Skin epidermis (tissue), 12 donors: ENCODE results near the gene ALKAL2.

Experiments
- H3K27ac ChIP-seq, 21 experiments: fragments of 200-600 bp; sonication (generic) in 11 of 21; one replicate each; pipeline ENCODE4 v1.5.0; 2020; ENCODE audit warnings: mild to moderate bottlenecking in 3 of 21, inconsistent platforms in 2 of 21, moderate library complexity in 2 of 21
- H3K4me3 ChIP-seq, 7 experiments: fragments of 200-600 bp; sonication (generic) in 2 of 7; one replicate each; pipeline ENCODE4 v1.5.0; 2020; ENCODE audit warnings: inconsistent platforms in 2 of 7, mild to moderate bottlenecking in 2 of 7, moderate library complexity in 1 of 7

Gene ALKAL2

DNA sequence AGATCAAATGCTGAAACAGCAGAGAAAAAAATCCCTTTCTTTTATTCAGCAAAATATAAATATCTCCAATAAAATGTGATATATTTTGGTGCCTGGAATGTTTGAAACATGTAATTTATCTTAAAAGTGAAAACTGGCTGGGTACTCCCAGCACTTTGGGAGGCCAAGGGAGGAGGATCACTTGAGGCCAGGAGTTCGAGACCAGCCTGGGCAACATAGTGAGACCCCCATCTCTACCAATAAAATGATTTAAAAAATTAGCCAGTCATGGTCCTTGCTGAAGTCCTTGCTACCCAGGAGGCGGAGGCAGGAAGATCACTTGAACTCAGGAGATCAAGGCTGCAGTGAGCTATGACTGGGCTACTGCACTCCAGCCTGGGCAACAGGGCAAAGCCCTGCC lies 32.7 kb downstream of the ALKAL2 start:
- H3K27ac ChIP-seq, result no peak overlapping the region
- no peak overlapping the region for H3K4me3 ChIP-seq

DNA sequence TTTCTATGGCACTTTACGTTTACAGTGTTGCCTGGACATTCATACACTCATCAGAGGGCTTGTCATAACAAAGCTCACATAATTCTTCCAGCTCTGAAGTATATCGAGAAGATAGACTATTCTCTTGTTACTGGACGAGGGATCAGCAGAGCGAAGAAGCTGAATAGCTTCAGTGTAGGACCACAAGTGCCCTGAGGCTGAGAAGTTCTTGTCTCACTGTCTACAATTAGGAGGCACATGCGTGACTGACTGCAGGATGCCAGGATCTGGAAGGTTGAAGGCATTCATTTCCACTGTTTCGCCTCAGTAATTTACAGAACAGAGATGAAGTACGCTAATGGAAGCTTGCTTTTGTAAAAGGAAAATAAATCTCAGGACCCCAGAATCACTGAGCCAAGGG lies 33.6 kb downstream of the ALKAL2 start:
- no peak overlapping the region for H3K27ac ChIP-seq
- no peak overlapping the region for H3K4me3 ChIP-seq

DNA sequence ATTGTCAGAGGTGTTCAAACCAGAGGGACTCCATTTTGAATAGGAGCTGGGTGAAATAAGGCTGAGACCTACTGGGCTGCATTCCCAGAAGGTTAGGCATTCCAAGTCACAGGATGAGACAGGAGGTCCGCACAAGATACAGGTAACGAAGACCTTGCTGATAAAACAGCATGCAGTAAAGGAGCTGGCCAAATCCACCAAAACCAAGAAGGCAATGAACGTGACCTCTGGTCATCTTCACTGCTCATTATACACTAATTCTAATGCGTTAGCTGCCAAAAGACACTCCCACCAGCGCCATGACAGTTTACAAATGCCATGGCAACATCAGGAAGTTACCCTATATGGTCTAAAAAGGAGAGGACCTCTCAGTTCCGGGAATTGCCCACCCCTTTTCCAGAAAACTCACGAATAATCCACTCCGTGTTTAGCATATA lies 34.7 kb downstream of the ALKAL2 start:
- H3K4me3 ChIP-seq, result no peak overlapping the region
- H3K27ac ChIP-seq, result no peak overlapping the region

DNA sequence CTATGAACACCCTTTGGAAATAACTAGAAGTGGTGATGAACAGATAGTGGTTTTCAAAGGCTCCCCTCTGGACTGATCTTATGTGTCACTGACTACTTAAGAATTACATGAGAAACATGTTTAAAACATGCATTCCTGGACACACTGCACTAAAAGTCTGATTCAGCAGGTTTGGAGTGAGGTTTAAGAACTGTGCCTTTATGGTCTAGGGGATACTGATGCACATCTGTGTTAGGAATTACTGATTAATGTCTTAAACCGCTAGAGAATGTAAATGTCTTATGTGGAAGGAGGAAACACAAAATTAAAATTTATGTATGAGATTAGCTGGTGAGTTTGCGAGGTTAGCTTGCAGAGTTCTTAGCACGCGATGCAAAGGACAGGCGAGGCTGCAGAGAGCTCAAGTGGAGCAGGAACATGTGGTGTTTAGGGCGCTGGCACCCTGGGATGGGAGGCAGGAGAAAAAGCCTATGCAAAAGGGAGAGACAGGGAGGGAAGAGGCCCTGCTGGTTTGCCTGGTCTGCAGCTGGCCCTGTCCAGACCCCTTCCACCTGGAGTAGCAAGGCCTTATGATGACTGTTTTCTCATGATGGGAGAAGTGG lies 35.8 kb downstream of the ALKAL2 start:
- Histone ChIP-seq H3K27ac (no peak overlapping the region), H3K4me3 (no peak overlapping the region)

DNA sequence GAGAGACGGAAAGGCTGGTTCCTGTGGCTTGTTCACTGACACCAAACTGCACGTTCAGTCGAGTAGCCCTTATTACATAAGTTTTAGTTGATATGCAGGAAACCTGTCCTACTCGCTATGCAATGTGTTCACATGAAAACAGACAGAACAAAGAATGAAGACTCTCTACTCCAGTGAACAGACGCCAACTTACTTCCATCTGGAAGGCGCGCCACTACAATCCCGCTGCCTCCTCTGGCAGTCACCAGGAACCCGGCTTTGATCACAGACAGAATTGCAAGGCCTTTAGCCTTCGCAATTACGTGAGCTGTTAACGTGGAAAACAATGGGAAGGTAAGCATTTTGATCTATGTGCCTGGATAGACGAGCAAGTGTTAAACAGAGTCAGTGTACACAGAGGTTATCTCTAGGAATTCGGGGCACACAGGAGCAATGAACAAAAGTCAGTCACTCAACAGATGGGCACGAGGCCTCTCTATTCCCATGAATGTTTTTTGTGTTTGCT lies 38.3 kb downstream of the ALKAL2 start:
- Histone ChIP-seq H3K4me3 (no peak overlapping the region), H3K27ac (peak overlapping the region in 1 of 21 experiments; percentile 23)

DNA sequence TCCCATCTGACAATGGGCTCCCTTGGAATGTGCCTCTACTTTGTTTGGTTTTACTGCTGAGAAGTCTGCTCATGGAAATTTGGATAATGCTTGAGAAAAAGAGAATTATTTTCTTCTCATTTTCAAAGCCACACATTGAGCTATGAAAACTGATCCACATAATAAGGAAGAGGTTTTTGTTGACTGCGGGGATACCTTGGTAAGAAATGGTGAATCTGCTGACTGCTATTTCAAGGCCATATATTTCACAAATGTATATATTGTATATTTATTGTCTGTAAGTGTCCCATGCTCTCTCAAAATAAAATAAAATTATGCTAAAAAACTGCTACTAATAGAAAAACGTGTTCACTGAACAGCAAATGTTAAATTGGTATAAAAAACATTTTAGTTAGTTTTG lies 39.2 kb downstream of the ALKAL2 start:
- Histone ChIP-seq H3K27ac (no peak overlapping the region), H3K4me3 (no peak overlapping the region)

DNA sequence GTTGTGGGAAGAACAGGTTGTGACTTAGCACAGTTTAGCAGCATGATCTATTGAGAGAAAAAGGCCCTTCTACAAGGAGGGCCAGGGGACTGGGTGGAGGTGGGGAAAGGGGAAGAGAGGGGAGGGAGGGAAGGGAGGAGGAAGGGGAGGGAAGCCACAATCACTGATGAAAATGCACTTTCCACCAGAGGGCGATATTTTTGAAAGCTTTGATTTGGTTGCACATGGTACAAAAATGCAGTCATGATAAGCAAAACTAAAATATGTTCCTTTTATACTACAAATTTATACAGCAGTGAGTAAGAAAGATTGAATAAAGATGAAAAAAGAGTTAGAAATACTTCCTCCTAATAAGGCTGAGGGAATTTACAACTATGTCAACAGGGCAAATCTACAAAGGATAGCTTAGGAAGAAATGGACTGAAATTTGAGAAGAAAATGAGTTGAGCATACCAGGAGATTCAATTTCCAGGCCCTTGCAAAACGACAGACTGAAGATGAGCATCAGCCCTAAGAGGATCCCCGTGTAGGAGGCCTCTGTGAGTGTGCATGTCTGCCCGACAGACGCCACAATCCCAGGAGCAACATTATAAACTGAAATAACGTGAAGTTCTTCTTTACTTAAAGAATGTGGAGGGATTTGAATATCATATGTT lies 41.3 kb downstream of the ALKAL2 start:
- H3K27ac ChIP-seq, result no peak overlapping the region
- no peak overlapping the region for H3K4me3 ChIP-seq

DNA sequence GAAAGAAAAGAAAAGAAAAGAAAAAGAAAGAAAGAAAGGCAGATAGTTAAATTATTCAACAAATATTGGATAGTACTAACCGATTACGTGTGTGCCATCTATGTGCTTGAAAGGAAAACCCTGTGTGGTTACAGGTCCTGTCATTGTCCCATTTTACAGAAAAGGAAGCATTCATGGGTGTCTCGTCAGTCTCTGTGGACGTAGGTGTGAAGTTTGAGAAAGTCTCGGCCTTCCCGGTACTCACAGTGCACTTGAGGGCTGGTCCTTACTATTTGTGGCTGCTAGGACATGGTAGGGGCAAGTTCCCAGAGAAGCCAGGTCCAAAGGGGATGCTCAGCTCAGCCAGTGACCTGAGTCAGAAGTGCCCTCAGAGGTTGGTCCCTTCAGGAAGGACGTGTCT lies 43.3 kb downstream of the ALKAL2 start:
- Histone ChIP-seq H3K4me3 (no peak overlapping the region), H3K27ac (no peak overlapping the region)

DNA sequence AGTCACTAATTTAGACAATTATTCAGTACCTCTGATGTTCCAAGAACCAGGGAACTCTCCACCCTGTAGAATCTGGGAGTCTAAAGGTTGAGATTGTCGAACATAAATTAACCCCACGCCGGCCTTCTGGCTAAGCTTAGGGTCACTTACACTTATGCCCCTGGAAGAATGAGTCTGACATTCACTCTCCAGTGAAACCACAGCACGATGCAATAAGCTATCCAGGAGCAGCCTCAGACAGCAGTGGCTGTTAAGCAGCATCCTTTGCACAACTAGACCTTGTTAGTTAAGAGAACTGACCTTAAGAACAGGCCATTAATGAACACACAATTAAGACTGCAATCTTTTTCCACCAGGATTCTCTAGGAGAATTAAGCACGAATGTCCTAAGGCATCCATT lies 49.0 kb downstream of the ALKAL2 start:
- H3K27ac ChIP-seq, result no peak overlapping the region
- H3K4me3 ChIP-seq, result no peak overlapping the region

DNA sequence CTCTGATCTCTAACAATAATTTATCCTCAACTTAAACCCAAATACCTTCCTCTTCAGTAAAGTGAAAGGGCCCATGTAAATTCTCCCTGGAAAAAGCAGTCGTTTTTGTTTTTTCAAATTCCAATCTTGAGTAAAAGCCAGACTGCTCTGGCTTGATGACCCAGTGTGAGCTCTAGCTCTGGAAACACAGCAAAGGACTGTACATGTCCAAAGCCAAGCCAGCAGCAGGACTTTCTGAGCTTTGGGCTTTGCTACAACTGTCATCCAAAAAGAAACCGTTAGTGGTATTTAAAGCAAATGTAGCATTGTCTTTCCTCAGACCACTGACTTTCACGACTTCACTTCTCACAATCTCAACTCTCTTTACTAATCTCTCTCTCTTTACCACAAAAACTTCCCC lies 49.5 kb downstream of the ALKAL2 start:
- H3K27ac ChIP-seq, result no peak overlapping the region

DNA sequence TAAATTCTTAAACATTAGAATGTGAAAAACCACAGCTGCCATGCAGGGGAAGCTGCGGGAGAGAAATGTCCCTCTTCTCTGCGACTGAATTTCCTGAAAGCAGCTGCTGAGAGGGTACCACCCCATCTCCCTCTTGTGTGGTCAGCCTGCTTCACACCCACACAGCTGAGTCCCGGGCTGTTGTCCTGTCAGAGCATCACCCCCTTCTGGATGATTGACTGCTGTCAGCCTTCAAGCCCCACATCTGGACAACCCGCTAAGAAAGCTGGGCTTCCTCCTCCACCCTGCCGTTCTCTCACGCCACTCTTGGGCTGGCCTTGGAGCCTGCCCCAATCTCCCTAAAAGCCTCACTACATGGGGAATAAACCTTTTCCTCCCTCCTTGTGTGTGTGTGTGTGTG lies 50.0 kb downstream of the ALKAL2 start:
- H3K27ac ChIP-seq, result no peak overlapping the region
- no peak overlapping the region for H3K4me3 ChIP-seq

More for the DNA sequence above, 49.5 kb downstream of the ALKAL2 start:
- H3K4me3 ChIP-seq, result no peak overlapping the region

DNA sequence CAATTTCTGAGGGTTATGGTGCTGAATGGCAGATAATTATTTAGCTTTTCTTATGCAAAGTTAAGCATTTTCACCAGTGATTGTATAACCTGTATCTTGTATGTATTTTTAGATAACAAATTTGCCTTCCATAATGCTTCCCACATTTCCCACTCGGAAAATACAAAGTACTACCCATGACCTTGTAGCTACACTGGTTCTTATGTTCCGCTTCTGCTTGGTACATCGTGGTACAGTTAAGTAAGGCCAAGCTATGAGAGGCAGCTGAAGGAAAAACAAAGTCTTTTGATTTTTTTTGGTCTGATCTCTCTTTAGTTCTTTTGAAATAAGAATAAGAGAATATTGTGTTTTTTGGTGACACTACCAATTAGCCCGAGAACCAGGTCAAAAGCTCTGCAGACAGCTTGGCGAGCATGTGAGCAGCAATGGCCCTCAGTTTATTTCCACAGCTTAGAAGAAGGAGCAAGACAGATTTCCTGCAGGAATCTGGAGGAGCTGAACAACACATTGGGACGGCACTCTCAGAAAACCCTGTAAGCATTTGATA lies 50.8 kb downstream of the ALKAL2 start:
- no peak overlapping the region for H3K27ac ChIP-seq
- no peak overlapping the region for H3K4me3 ChIP-seq

DNA sequence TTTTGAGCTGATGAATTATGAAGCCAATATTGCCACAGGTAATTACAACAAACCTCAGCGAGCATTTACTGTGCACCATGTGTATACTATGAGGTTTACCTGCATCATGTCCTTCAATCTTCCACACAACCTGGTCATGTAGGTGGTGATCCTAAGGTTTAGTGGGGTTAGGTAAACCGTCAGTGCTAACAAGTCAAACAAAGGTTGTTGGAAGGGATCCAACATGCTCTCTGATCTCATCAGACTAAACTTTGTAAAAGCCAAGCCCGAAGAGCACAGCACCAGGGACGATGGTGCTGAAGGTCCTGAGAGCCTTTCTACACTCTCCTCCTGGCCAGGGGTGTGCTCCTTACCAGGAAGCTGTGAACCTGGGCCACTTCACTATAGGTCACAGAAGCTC lies 53.5 kb downstream of the ALKAL2 start:
- no peak overlapping the region for H3K4me3 ChIP-seq
- H3K27ac ChIP-seq, result no peak overlapping the region

DNA sequence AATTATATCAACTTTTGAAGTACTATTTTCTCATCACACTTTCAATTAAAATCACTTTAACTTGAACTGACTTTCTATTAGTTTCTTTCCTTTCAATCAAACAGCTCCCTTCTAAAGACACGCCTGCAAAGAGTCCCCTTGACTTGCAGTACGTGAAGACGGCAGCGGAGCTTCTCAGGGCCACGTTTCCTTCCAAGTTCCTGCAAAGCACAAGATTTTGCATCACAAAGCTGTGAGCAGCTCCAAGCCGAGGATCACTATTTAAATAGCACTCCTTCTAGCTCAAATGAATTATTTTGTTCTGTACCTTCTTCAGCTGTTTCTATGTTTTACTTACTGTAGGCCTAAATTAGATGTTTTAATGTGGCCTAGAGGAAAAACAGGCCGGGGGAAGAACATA lies 54.9 kb downstream of the ALKAL2 start:
- H3K27ac ChIP-seq, result no peak overlapping the region
- no peak overlapping the region for H3K4me3 ChIP-seq

DNA sequence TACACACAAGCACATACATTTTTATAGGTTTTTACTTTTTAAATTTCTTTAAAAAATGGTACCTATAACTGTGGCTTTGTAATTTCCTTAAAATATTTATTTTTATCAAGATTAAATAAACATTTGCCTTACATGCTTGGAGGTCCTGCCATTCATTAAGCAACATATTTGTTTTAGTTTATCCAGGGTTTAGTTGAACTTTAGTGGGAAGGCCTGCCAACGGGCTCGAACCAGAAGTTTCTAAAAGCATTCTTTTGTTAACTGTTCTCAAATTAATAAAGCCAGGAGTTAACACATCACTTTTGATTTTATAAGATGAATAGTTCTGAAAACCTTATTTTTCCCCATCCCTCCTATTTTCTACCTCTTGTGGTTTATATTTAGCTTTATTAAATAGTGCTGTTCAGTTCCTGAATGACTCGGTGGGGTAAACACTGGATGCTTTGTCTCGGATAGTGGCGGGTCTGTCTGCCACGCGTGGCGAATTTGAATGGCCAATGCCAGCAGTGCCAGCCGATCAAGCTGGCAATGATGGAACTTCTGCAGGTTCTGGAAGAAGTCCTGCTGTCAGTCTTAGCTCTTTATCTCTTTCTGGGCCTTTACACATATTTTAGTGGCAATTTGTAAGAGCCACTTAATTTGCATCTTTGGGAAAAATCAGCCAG lies 56.2 kb downstream of the ALKAL2 start:
- no peak overlapping the region for H3K4me3 ChIP-seq
- no peak overlapping the region for H3K27ac ChIP-seq
